GM12875 (cell line): ENCODE data around the gene PPDPF.

Experiments used
- H3K4me3 ChIP-seq: one replicate; pipeline ENCODE4 v1.5.1; 2011; ENCODE audit warnings: low read depth, low read length, control low read depth
- CTCF ChIP-seq: IDR thresholded peaks from 2 replicates; pipeline ENCODE4 v1.5.1; 2011; ENCODE audit warnings: low read depth, mild to moderate bottlenecking, control low read depth, inconsistent platforms, low read length, moderate library complexity, borderline replicate concordance; ENCODE audit not compliant: insufficient read depth

PPDPF gene

GRCh38 chr20:63540417-63541186 lies 20.0 kb downstream of the PPDPF start:
- no peak for TF ChIP-seq CTCF
- H3K4me3 ChIP-seq = no peak overlapping the region

GRCh38 chr20:63541371-63541770 lies 20.8 kb downstream of the PPDPF start:
- no peak overlapping the region for H3K4me3 ChIP-seq
- no peak for TF ChIP-seq CTCF

- no peak for TF ChIP-seq CTCF
- peak overlapping the region; percentile 30 for H3K4me3 ChIP-seq
These were observed 21.5 kb downstream of the PPDPF start for GRCh38 chr20:63542031-63542559.

- TF ChIP-seq CTCF = no peak
- peak overlapping the region; percentile 30 for H3K4me3 ChIP-seq
These were observed 22.1 kb downstream of the PPDPF start for GRCh38 chr20:63542696-63543095.

GRCh38 chr20:63543131-63543530 lies 22.6 kb downstream of the PPDPF start:
- TF ChIP-seq CTCF = no peak
- H3K4me3 ChIP-seq = no peak overlapping the region

- no peak for TF ChIP-seq CTCF
These were observed 23.2 kb downstream of the PPDPF start for GRCh38 chr20:63543733-63544132.

More at GRCh38 chr20:63543733-63544132, 23.2 kb downstream of the PPDPF start:
- H3K4me3 ChIP-seq = no peak overlapping the region
